ENCODE data around the gene CCDC154. TPM values are rescaled to one million over a fixed set of nuclear protein-coding genes. Genes with fewer than 3 reads are reported as not detected.

CCDC154 gene
- total RNA-seq, 4 donors from 2014 or later: 0.34 to 3.5 (median 0.39) TPM; not detected in 1

- no peak overlapping the region for H3K27ac ChIP-seq
- no peak for TF ChIP-seq POLR2AphosphoS5 (IDR thresholded peaks at IDR 0.05)
- no peak for TF ChIP-seq EP300 (IDR thresholded peaks at IDR 0.05)
- no peak for TF ChIP-seq CTCF (IDR thresholded peaks at IDR 0.05)
- no peak for TF ChIP-seq POLR2A (IDR thresholded peaks at IDR 0.05)
- 80% methylated on average over 10 of the region's 10 CpGs for WGBS
- H3K36me3 ChIP-seq: peaks cover 64% of the 10 kb centered on the region
- no peaks in the 10 kb centered on the region for H3K4me1 ChIP-seq
- DNase-seq (ENCODE audit: low spot score in 2 of 2): no peak
- H3K4me3 ChIP-seq: no peak overlapping the region
- H3K27me3 ChIP-seq: no peaks in the 10 kb centered on the region
- H3K9me3 ChIP-seq: no peaks in the 10 kb centered on the region
Observed at GRCh38 chr16:1459967-1460366, 15.6 kb upstream of the CCDC154 start.

GRCh38 chr16:1458977-1459341, 14.6 kb upstream of the CCDC154 start:
- H3K4me1 ChIP-seq: no peaks in the 10 kb centered on the region
- no peaks in the 10 kb centered on the region for H3K27me3 ChIP-seq
- TF ChIP-seq CTCF (IDR thresholded peaks at IDR 0.05): no peak
- TF ChIP-seq POLR2AphosphoS5 (IDR thresholded peaks at IDR 0.05): no peak
- TF ChIP-seq EP300 (IDR thresholded peaks at IDR 0.05): no peak
- TF ChIP-seq POLR2A (IDR thresholded peaks at IDR 0.05): no peak
- no peak overlapping the region for H3K4me3 ChIP-seq
- no peak for DNase-seq (ENCODE audit: low spot score in 2 of 2)
- H3K27ac ChIP-seq: no peak overlapping the region
- peaks cover 74% of the 10 kb centered on the region for H3K36me3 ChIP-seq
- 88% methylated on average over 3 of the region's 14 CpGs for WGBS
- H3K9me3 ChIP-seq: no peaks in the 10 kb centered on the region

GRCh38 chr16:1458336-1458976, 14.1 kb upstream of the CCDC154 start:
- Histone ChIP-seq H3K27ac (no peak overlapping the region), H3K27me3 (no peaks in the 10 kb centered on the region), H3K4me1 (no peaks in the 10 kb centered on the region), H3K36me3 (peaks cover 79% of the 10 kb centered on the region), H3K4me3 (no peak overlapping the region), H3K9me3 (no peaks in the 10 kb centered on the region)
- no peak for DNase-seq (ENCODE audit: low spot score in 2 of 2)
- TF ChIP-seq POLR2AphosphoS5 (IDR thresholded peaks at IDR 0.05): no peak
- TF ChIP-seq POLR2A (IDR thresholded peaks at IDR 0.05): no peak
- TF ChIP-seq CTCF (IDR thresholded peaks at IDR 0.05): no peak
- TF ChIP-seq EP300 (IDR thresholded peaks at IDR 0.05): no peak
- WGBS: 90% methylated on average over 8 of the region's 26 CpGs

- TF ChIP-seq POLR2A (IDR thresholded peaks at IDR 0.05) (no peak), EP300 (IDR thresholded peaks at IDR 0.05) (no peak), CTCF (IDR thresholded peaks at IDR 0.05) (no peak), POLR2AphosphoS5 (IDR thresholded peaks at IDR 0.05) (no peak)
- H3K4me3 ChIP-seq: no peak overlapping the region
- peaks cover 87% of the 10 kb centered on the region for H3K36me3 ChIP-seq
- no peaks in the 10 kb centered on the region for H3K4me1 ChIP-seq
- no peak for DNase-seq (ENCODE audit: low spot score in 2 of 2)
- no peaks in the 10 kb centered on the region for H3K9me3 ChIP-seq
- no peaks in the 10 kb centered on the region for H3K27me3 ChIP-seq
- 90% methylated on average over 39 of the region's 42 CpGs for whole genome bisulfite sequencing
- no peak overlapping the region for H3K27ac ChIP-seq
Observed at GRCh38 chr16:1457489-1458245, 13.3 kb upstream of the CCDC154 start.

- Histone ChIP-seq H3K27ac (no peak overlapping the region), H3K4me1 (no peaks in the 10 kb centered on the region), H3K9me3 (no peaks in the 10 kb centered on the region), H3K36me3 (peaks cover 93% of the 10 kb centered on the region), H3K27me3 (no peaks in the 10 kb centered on the region), H3K4me3 (no peak overlapping the region)
- TF ChIP-seq POLR2AphosphoS5 (IDR thresholded peaks at IDR 0.05): no peak
- DNase-seq (ENCODE audit: low spot score in 2 of 2): no peak
- 88% methylated on average over 16 of the region's 16 CpGs for WGBS
Observed at GRCh38 chr16:1456951-1457350, 12.6 kb upstream of the CCDC154 start.

All from suprapubic skin (tissue), 4 donors.